ENCODE results near the gene VEGFB. TPM values are rescaled to one million over a fixed set of nuclear protein-coding genes. Genes with fewer than 3 reads are reported as not detected.
A peak's percentile ranks its signal among the peaks of the same experiment; 100 is the strongest.

Gene VEGFB
- total and polyA plus RNA-seq, 7 experiments from 2014 or later = 12.9 to 99.5 (median 58.7) TPM

- POLR2A ChIA-PET = interaction anchor here (1.4 to 11.2 kb wide), 8 partner anchors 12 to 570 kb away, joined by 3 to 220 read pairs (median 56); partner anchors contain the start of genes CATSPERZ, DNAJC4, ESRRA and NUDT22
These were observed 25.4 kb upstream of the VEGFB start for GRCh38 chr11:64208796-64209562.

GRCh38 chr11:64209563-64209843, 24.9 kb upstream of the VEGFB start:
- Histone ChIP-seq H3K27me3 (ENCODE audit: control insufficient read depth in 2 of 2, insufficient read depth in 2 of 2, low read length in 2 of 2) (no peaks in the 10 kb centered on the region), H3K4me3 (ENCODE audit: low read length) (no peak overlapping the region), H3K9me3 (ENCODE audit: control insufficient read depth in 2 of 3, low read length in 3 of 3) (no peaks in the 10 kb centered on the region), H3K36me3 (ENCODE audit: control insufficient read depth in 2 of 3, insufficient read depth in 3 of 3, low read length in 3 of 3) (peaks cover 0 to 60% (median 0%) of the 10 kb centered on the region in 3 experiments), H3K27ac (ENCODE audit: low read depth, low read length) (peak overlapping the region; percentile 88), H3K4me1 (ENCODE audit: control insufficient read depth in 2 of 2, insufficient read depth in 2 of 2, low read length in 2 of 2) (peaks cover 25 to 26% of the 10 kb centered on the region in 2 donors)
- ChIA-PET POLR2A (interaction anchor here (1.1 to 11.2 kb wide), 3 partner anchors 11 to 26 kb away, joined by 3 to 220 read pairs (median 6); partner anchors contain the start of genes DNAJC4, NUDT22 and TRPT1), CTCF (interaction anchor here (7.4 kb wide), 1 partner anchor 15 kb away, joined by 66 read pairs; the partner anchor contains the start of genes NUDT22 and TRPT1)
- no peak for ATAC-seq
- peak overlapping the region in 7 of 9 donors; percentile 11 to 95 (median 86) for H3K27ac Mint-ChIP-seq
- intact Hi-C loops (cut with micrococcal nuclease) = loop anchor here (5.0 kb wide), 2 partner anchors 78 to 148 kb away; partner anchors contain the start of genes GPR137 (in 1 of the 2) and RPS6KA4 (in 1 of the 2)
- DNase-seq = no peak
- peak overlapping the region in 2 of 10 donors; percentile 6 to 51 for H3K4me3 Mint-ChIP-seq
- H3K4me1 Mint-ChIP-seq = peaks cover 28 to 48% (median 41%) of the 10 kb centered on the region in 7 donors
- no peaks in the 10 kb centered on the region for H3K9me3 Mint-ChIP-seq
- H3K27me3 Mint-ChIP-seq = no peaks in the 10 kb centered on the region
- H3K36me3 Mint-ChIP-seq = peaks cover 0 to 31% (median 11%) of the 10 kb centered on the region in 5 donors

More at GRCh38 chr11:64208796-64209562, 25.4 kb upstream of the VEGFB start:
- Histone ChIP-seq H3K36me3 (ENCODE audit: control insufficient read depth in 2 of 3, insufficient read depth in 3 of 3, low read length in 3 of 3) (peaks cover 0 to 59% (median 0%) of the 10 kb centered on the region in 3 experiments), H3K4me1 (ENCODE audit: control insufficient read depth in 2 of 2, insufficient read depth in 2 of 2, low read length in 2 of 2) (peaks cover 28 to 30% of the 10 kb centered on the region in 2 donors), H3K9me3 (ENCODE audit: control insufficient read depth in 2 of 3, low read length in 3 of 3) (no peaks in the 10 kb centered on the region), H3K4me3 (ENCODE audit: low read length) (no peak overlapping the region), H3K27ac (ENCODE audit: low read depth, low read length) (peak overlapping the region; percentile 88), H3K27me3 (ENCODE audit: control insufficient read depth in 2 of 2, insufficient read depth in 2 of 2, low read length in 2 of 2) (no peaks in the 10 kb centered on the region)
- Mint-ChIP-seq H3K36me3 (peaks cover 0 to 36% (median 15%) of the 10 kb centered on the region in 5 donors), H3K4me3 (peak overlapping the region; percentile 27 to 96 (median 66)), H3K4me1 (peaks cover 32 to 53% (median 46%) of the 10 kb centered on the region in 7 donors), H3K27me3 (no peaks in the 10 kb centered on the region), H3K9me3 (no peaks in the 10 kb centered on the region), H3K27ac (peak overlapping the region in 8 of 9 donors; percentile 59 to 95 (median 88))
- DNase-seq (no peak), ATAC-seq (no peak)
- intact Hi-C loops (cut with micrococcal nuclease) = loop anchor here (5.0 kb wide), 2 partner anchors 78 to 148 kb away; partner anchors contain the start of genes GPR137 (in 1 of the 2) and RPS6KA4 (in 1 of the 2)
- CTCF ChIA-PET = interaction anchor here (3.7 to 7.4 kb wide), 2 partner anchors 9 to 16 kb away, joined by 25 to 66 read pairs; partner anchors contain the start of genes NUDT22 and TRPT1

GRCh38 chr11:64210301-64211020, 23.9 kb upstream of the VEGFB start:
- H3K27me3 Mint-ChIP-seq = no peaks in the 10 kb centered on the region

GRCh38 chr11:64211181-64211872, 23.1 kb upstream of the VEGFB start:
- peaks cover 0 to 31% (median 12%) of the 10 kb centered on the region in 5 donors for H3K36me3 Mint-ChIP-seq
- ChIA-PET CTCF (no interaction called here), POLR2A (interaction anchor here (0.9 to 11.2 kb wide), 4 partner anchors 9 to 31 kb away, joined by 3 to 220 read pairs (median 4); partner anchors contain the start of genes NUDT22 and TRPT1)

More at GRCh38 chr11:64210301-64211020, 23.9 kb upstream of the VEGFB start:
- H3K27ac Mint-ChIP-seq = peak overlapping the region in 5 of 9 donors; percentile 28 to 94 (median 48)
- H3K4me3 Mint-ChIP-seq = no peak overlapping the region
- CTCF ChIA-PET = no interaction called here
- Histone ChIP-seq H3K36me3 (ENCODE audit: control insufficient read depth in 2 of 3, insufficient read depth in 3 of 3, low read length in 3 of 3) (peaks cover 0 to 69% (median 0%) of the 10 kb centered on the region in 3 experiments), H3K27me3 (ENCODE audit: control insufficient read depth in 2 of 2, insufficient read depth in 2 of 2, low read length in 2 of 2) (no peaks in the 10 kb centered on the region), H3K4me1 (ENCODE audit: control insufficient read depth in 2 of 2, insufficient read depth in 2 of 2, low read length in 2 of 2) (peaks cover 20 to 21% of the 10 kb centered on the region in 2 donors), H3K9me3 (ENCODE audit: control insufficient read depth in 2 of 3, low read length in 3 of 3) (no peaks in the 10 kb centered on the region), H3K4me3 (ENCODE audit: low read length) (no peak overlapping the region), H3K27ac (ENCODE audit: low read depth, low read length) (peak overlapping the region; percentile 9)
- ATAC-seq (no peak), DNase-seq (no peak)
- POLR2A ChIA-PET = interaction anchor here (1.1 to 11.2 kb wide), 5 partner anchors 10 to 25 kb away, joined by 3 to 220 read pairs (median 5); partner anchors contain the start of genes DNAJC4, NUDT22 and TRPT1
- peaks cover 24 to 45% (median 40%) of the 10 kb centered on the region in 7 donors for H3K4me1 Mint-ChIP-seq
- H3K9me3 Mint-ChIP-seq = no peaks in the 10 kb centered on the region
- peaks cover 0 to 33% (median 12%) of the 10 kb centered on the region in 5 donors for H3K36me3 Mint-ChIP-seq
- intact Hi-C loops (cut with micrococcal nuclease) = no loop called here

GRCh38 chr11:64216879-64217278, 17.5 kb upstream of the VEGFB start:
- ATAC-seq (no peak), DNase-seq (no peak)
- Mint-ChIP-seq H3K27me3 (no peaks in the 10 kb centered on the region), H3K9me3 (no peaks in the 10 kb centered on the region), H3K4me3 (no peak overlapping the region), H3K4me1 (peaks cover 10 to 25% (median 13%) of the 10 kb centered on the region in 7 donors), H3K36me3 (peaks cover 0 to 28% (median 12%) of the 10 kb centered on the region in 5 donors), H3K27ac (peak overlapping the region in 5 of 9 donors; percentile 22 to 47 (median 28))
- Histone ChIP-seq H3K4me3 (ENCODE audit: low read length) (no peak overlapping the region), H3K4me1 (ENCODE audit: control insufficient read depth in 2 of 2, insufficient read depth in 2 of 2, low read length in 2 of 2) (no peaks in the 10 kb centered on the region), H3K36me3 (ENCODE audit: control insufficient read depth in 2 of 3, insufficient read depth in 3 of 3, low read length in 3 of 3) (peaks cover 7 to 75% (median 11%) of the 10 kb centered on the region in 3 experiments), H3K27me3 (ENCODE audit: control insufficient read depth in 2 of 2, insufficient read depth in 2 of 2, low read length in 2 of 2) (no peaks in the 10 kb centered on the region), H3K9me3 (ENCODE audit: control insufficient read depth in 2 of 3, low read length in 3 of 3) (no peaks in the 10 kb centered on the region), H3K27ac (ENCODE audit: low read depth, low read length) (no peak overlapping the region)
- ChIA-PET POLR2A (interaction anchor here (0.8 to 14.3 kb wide), 7 partner anchors 9 to 562 kb away, joined by 3 to 220 read pairs (median 5); partner anchors contain the start of genes FERMT3, NUDT22, PRDX5 and SF1), CTCF (interaction anchor here (0.5 to 2.9 kb wide), 6 partner anchors 10 to 472 kb away, joined by 3 to 25 read pairs (median 3); partner anchors contain the start of gene FERMT3)
- intact Hi-C loops (cut with micrococcal nuclease) = no loop called here

More at GRCh38 chr11:64211181-64211872, 23.1 kb upstream of the VEGFB start:
- DNase-seq (no peak), ATAC-seq (no peak)
- Histone ChIP-seq H3K9me3 (ENCODE audit: control insufficient read depth in 2 of 3, low read length in 3 of 3) (no peaks in the 10 kb centered on the region), H3K27me3 (ENCODE audit: control insufficient read depth in 2 of 2, insufficient read depth in 2 of 2, low read length in 2 of 2) (no peaks in the 10 kb centered on the region), H3K4me3 (ENCODE audit: low read length) (no peak overlapping the region), H3K4me1 (ENCODE audit: control insufficient read depth in 2 of 2, insufficient read depth in 2 of 2, low read length in 2 of 2) (peaks cover 11 to 12% of the 10 kb centered on the region in 2 donors), H3K36me3 (ENCODE audit: control insufficient read depth in 2 of 3, insufficient read depth in 3 of 3, low read length in 3 of 3) (peaks cover 0 to 75% (median 0%) of the 10 kb centered on the region in 3 experiments), H3K27ac (ENCODE audit: low read depth, low read length) (no peak overlapping the region)
- Mint-ChIP-seq H3K9me3 (no peaks in the 10 kb centered on the region), H3K4me1 (peaks cover 22 to 37% (median 31%) of the 10 kb centered on the region in 7 donors), H3K4me3 (no peak overlapping the region), H3K27ac (peak overlapping the region in 1 of 9 donors; percentile 17), H3K27me3 (no peaks in the 10 kb centered on the region)
- intact Hi-C loops (cut with micrococcal nuclease) = no loop called here
